Smooth muscle cell (in vitro differentiated cells): ENCODE data around the gene KHDC4. TPM values are rescaled to one million over a fixed set of nuclear protein-coding genes. Genes with fewer than 3 reads are reported as not detected.
A peak's percentile ranks its signal among the peaks of the same experiment; 100 is the strongest.
"Not testable (repeated sequence)": the region's sequence is repeated elsewhere in the genome, so short reads cannot be mapped to it uniquely, and the experiment has no call there.

Source experiments
- DNase-seq: peaks from one replicate; lab custom pipeline; 2025; ENCODE audit not compliant: unreplicated experiment; lab: John Stamatoyannopoulos, UW
- H2AFZ ChIP-seq: fragments of 200-600 bp; sonication (generic); 2 replicates; pipeline ENCODE4 v1.6.0; 2016; ENCODE audit warnings: antibody characterized with exemption, low read depth, mild to moderate bottlenecking
- H3F3A ChIP-seq: fragments of 200-600 bp; sonication (generic); 2 replicates; pipeline ENCODE4 v1.6.0; 2017; ENCODE audit warnings: antibody characterized with exemption, low read depth
- H3K27ac ChIP-seq: fragments of 200-600 bp; sonication (generic); 2 replicates; pipeline ENCODE4 v1.5.1; 2016; ENCODE audit warnings: low read depth, mild to moderate bottlenecking
- H3K27me3 ChIP-seq: fragments of 200-600 bp; sonication (generic); 2 replicates; pipeline ENCODE4 v1.6.1; 2016; ENCODE audit warnings: low read depth, mild to moderate bottlenecking
- H3K36me3 ChIP-seq: fragments of 200-600 bp; sonication (generic); 2 replicates; pipeline ENCODE4 v1.5.1; 2016; ENCODE audit warnings: low read depth
- H3K4me1 ChIP-seq: fragments of 200-600 bp; sonication (generic); 2 replicates; pipeline ENCODE4 v1.5.1; 2016; ENCODE audit warnings: low read depth
- H3K4me2 ChIP-seq: fragments of 200-600 bp; sonication (generic); 2 replicates; pipeline ENCODE4 v1.6.0; 2016; ENCODE audit warnings: mild to moderate bottlenecking
- H3K4me3 ChIP-seq: fragments of 200-600 bp; sonication (generic); 2 replicates; pipeline ENCODE4 v1.5.1; 2016; ENCODE audit warnings: mild to moderate bottlenecking
- H3K79me2 ChIP-seq: fragments of 200-600 bp; sonication (generic); 2 replicates; pipeline ENCODE4 v1.6.0; 2016; ENCODE audit warnings: low read depth, mild to moderate bottlenecking
- H3K9ac ChIP-seq: fragments of 200-600 bp; sonication (generic); 2 replicates; pipeline ENCODE4 v1.6.0; 2016; ENCODE audit warnings: low read depth
- H3K9me3 ChIP-seq: fragments of 200-600 bp; sonication (generic); replicated peaks from 2 replicates; pipeline ENCODE4 v1.5.1; 2016; ENCODE audit warnings: low read depth
- H4K20me1 ChIP-seq: fragments of 200-600 bp; sonication (generic); 2 replicates; pipeline ENCODE4 v1.6.0; 2016; ENCODE audit warnings: low read depth
- CTCF ChIP-seq: fragments of 200-600 bp; sonication (generic); IDR thresholded peaks from 2 replicates; pipeline ENCODE4 v1.5.1; 2017; ENCODE audit warnings: borderline replicate concordance, mild to moderate bottlenecking, antibody characterized with exemption; ENCODE audit not compliant: insufficient read depth, poor library complexity, severe bottlenecking
- WGBS: methylation state at CpG from one replicate; pipeline ENCODE4 v1.1.7; 2016; ENCODE audit warnings: low lambda C conversion rate; 5-methylcytosine and 5-hydroxymethylcytosine counted together
- polyA plus RNA-seq: library from polyadenylated mRNA; unstranded; fragments of >200 nt; fragmentation: Nextera tagmentation; extraction: Ambion mirVana; gene quantifications from 2 replicates; pipeline ENCODE4 v1.2.1, GENCODE V29; 2016
- total RNA-seq: library from RNA; depleted of rRNA; stranded (reverse); fragments of >200 nt; gene quantifications from 2 replicates; pipeline ENCODE4 v1.2.3, GENCODE V29; 2014

The KHDC4 gene
- total and polyA plus RNA-seq, 2 experiments from 2014 or later = 14.9 to 41.7 TPM

DNA sequence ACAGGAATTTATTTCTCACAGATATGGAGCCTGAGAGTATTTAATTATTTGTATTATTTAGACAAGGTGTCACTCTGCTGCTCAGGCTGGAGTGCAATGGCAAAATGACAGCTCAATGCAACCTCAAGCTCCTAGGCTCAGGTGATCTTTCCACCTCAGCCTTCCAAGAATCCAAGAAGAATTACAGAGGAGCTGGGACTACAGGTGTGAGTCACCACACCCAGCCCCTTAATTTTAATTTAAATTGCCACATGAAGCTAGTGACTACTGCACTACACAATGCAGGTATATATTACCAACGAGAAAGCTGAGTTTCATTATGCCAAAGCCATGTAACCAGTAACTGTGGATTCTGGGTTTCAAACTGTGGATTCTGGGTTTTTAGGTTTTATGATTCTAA lies 2.1 kb downstream of the KHDC4 start:
- Histone ChIP-seq H3K4me1 (peaks cover 30% of the 10 kb centered on the region), H3K79me2 (peaks cover 66% of the 10 kb centered on the region), H4K20me1 (peaks cover 64% of the 10 kb centered on the region), H3K9me3 (no peaks in the 10 kb centered on the region), H3K27ac (peak overlapping the region; percentile 81), H3K36me3 (peaks cover 6% of the 10 kb centered on the region), H2AFZ (no peak overlapping the region), H3K27me3 (no peaks in the 10 kb centered on the region), H3F3A (peaks cover 9% of the 10 kb centered on the region), H3K4me2 (peak overlapping the region; percentile 99), H3K4me3 (no peak overlapping the region), H3K9ac (peak overlapping the region; percentile 96)
- WGBS = 56% methylated on average over 1 of the region's 1 CpG
- no peak for DNase-seq
- TF ChIP-seq CTCF = no peak

DNA sequence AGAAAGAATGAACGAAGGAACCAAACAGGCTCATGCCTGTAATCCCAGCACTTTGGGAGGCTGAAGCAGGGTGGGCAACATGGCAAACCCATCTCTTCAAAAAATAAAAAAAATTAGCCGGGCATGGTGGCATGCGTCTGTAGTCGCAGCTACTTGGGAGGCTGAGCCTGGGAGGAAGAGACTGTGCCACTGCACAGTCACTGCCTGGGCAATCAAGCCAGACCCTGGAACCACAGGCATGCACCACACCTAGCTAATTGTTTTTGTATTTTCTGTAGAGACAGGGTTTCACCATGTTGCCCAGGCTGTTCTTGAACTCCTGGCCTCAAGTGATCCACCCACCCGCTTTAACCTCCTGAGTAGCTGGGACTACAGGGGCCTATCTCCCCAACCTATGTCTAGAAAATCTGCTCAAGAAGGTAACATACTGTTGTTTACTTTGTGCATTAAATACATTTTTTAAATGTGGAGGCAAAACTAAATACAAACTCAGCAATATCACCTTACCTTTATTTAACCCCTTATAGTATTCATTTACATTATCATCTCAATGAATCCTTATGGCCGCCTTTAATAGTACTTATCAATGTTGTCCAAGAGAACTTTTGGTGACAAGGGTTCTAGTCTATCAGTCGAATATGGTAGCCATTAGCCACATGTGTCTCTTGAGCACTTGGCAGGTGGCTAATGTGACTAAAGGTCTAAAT lies 2.7 kb downstream of the KHDC4 start:
- peaks cover 72% of the 10 kb centered on the region for H3K79me2 ChIP-seq
- H3K36me3 ChIP-seq = peaks cover 12% of the 10 kb centered on the region
- no peaks in the 10 kb centered on the region for H3K9me3 ChIP-seq
- peak overlapping the region; percentile 96 for H3K9ac ChIP-seq
- no peak for TF ChIP-seq CTCF
- peak overlapping the region; percentile 81 for H3K27ac ChIP-seq
- H3K4me3 ChIP-seq = no peak overlapping the region
- peaks cover 70% of the 10 kb centered on the region for H4K20me1 ChIP-seq
- no peaks in the 10 kb centered on the region for H3K27me3 ChIP-seq
- peaks cover 30% of the 10 kb centered on the region for H3K4me1 ChIP-seq
- no peak for DNase-seq
- peak overlapping the region; percentile 99 for H3K4me2 ChIP-seq
- WGBS = 85% methylated on average over 7 of the region's 7 CpGs
- peaks cover 9% of the 10 kb centered on the region for H3F3A ChIP-seq
- no peak overlapping the region for H2AFZ ChIP-seq

- H3K27ac ChIP-seq = peak overlapping the region; percentile 81
- peak overlapping the region; percentile 99 for H3K4me2 ChIP-seq
- H3K36me3 ChIP-seq = peaks cover 18% of the 10 kb centered on the region
- H3K9me3 ChIP-seq, H3K4me3 ChIP-seq, H2AFZ ChIP-seq, H3K27me3 ChIP-seq, DNase-seq: not testable (repeated sequence)
- H3K79me2 ChIP-seq = peaks cover 77% of the 10 kb centered on the region
- peak overlapping the region; percentile 96 for H3K9ac ChIP-seq
- peaks cover 11% of the 10 kb centered on the region for H3F3A ChIP-seq
- peaks cover 30% of the 10 kb centered on the region for H3K4me1 ChIP-seq
- H4K20me1 ChIP-seq = peaks cover 75% of the 10 kb centered on the region
- WGBS = 89% methylated on average over 10 of the region's 10 CpGs
Observed at GRCh38 chr1:155930725-155931124, 3.5 kb downstream of the KHDC4 start.

DNA sequence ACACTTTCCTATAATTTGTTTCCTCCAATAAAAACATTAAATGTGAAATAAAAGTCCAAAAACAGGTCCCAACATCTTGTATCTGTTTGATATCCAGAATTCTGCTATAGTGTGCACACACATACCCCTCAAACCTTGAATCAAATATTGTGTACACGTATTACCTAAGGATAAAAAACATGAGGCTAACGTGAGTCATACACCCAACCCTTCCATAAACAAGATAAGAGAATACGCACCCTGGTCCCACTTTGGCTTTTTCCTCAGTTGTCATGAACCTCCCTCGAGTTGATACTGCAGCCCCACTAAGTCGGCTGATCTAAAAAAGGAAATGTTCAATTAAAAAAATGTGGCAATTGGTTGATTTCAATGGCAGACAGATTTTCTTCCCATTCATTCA lies 5.2 kb downstream of the KHDC4 start:
- Histone ChIP-seq H3K79me2 (peaks cover 79% of the 10 kb centered on the region), H4K20me1 (peaks cover 82% of the 10 kb centered on the region), H3K4me1 (peaks cover 30% of the 10 kb centered on the region), H3K9me3 (no peaks in the 10 kb centered on the region), H3K9ac (no peak overlapping the region), H3K27me3 (no peaks in the 10 kb centered on the region), H3F3A (peaks cover 11% of the 10 kb centered on the region), H2AFZ (no peak overlapping the region), H3K4me2 (no peak overlapping the region), H3K36me3 (peaks cover 24% of the 10 kb centered on the region), H3K27ac (peak overlapping the region; percentile 26), H3K4me3 (no peak overlapping the region)
- 70% methylated on average over 5 of the region's 5 CpGs for WGBS
- no peak for DNase-seq
- TF ChIP-seq CTCF = no peak
